Stimulated activated CD4-positive, alpha-beta T cell treated with anti-CD3 and anti-CD28 coated beads, TNF-alpha, amount 100 ng/mL, for 4 hours (primary cell): ENCODE data around the gene STX17.
A peak's percentile ranks its signal among the peaks of the same experiment; 100 is the strongest.
"Not testable (repeated sequence)": the region's sequence is repeated elsewhere in the genome, so short reads cannot be mapped to it uniquely, and the experiment has no call there.

Source experiments
- DNase-seq, 3 experiments: peaks; one replicate each; pipeline ENCODE4 v3.0.0-alpha.2; 2020; ENCODE audit warnings: low read depth in 3 of 3

Gene STX17

DNA sequence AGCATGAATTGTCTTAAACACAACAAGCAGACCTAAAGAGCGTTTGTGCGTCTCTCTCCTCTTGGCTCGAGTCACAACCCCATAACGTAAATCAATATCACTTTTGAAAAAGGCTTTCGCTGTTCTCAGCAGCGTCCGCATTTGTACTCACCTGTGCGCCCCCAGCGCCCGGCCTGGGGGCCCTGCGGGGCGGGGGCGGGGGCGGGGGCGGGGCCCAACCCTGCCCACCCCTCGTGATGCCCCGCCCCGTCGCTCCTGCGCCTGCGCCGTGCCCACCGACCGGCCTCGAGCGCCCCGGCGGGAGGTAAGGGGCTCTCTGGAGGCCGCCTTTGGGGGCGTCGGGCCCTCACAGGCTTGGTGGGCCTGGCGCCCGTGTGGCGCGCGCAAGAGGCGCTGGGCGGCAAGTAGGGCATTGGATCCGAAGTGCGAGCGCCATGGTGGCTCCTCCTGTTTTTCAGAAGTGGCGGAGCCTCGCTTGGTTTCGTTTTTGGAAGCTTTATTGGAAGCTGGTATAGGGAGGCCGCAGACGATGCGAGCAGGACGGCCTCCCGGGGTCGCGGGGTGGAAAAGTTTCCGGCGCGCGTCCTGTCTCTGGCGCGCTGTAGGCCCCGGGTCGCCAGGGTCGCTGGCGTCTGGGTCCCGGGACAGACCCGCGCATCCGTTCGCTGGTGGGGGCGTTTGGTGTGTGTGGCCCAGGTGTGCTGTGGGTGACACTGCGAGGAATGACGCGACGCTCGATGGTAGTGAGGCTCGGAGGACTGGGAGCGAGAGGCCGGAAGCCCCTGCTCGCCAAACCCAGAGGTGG lies at the start of gene STX17:
Gene STX17, plus strand, starts transcription at position 252 of the 805 bp plus-strand sequence. CDS start 8,586 bp downstream, outside the sequence.
- peak; percentile 70 to 81 (median 71) for DNase-seq

DNA sequence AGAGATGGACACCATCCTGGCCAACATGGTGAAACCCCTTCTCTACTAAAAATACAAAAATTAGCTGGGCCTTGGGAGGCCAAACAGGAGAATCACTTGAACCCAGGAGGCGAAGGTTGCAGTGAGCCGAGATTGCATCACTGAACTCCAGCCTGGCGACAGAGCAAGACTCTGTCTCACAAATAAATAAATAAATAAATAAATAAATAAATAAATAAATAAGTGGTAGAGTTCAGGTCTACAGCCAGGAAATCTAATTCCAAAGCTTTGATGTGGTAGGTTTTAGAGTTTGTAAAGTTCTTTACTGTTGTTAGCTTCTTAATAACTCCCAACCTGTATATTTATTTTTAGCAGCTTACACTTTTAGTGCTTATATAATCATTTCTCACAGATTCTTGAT lies 48.9 kb upstream of the STX17 start:
- not testable (repeated sequence) for DNase-seq

DNA sequence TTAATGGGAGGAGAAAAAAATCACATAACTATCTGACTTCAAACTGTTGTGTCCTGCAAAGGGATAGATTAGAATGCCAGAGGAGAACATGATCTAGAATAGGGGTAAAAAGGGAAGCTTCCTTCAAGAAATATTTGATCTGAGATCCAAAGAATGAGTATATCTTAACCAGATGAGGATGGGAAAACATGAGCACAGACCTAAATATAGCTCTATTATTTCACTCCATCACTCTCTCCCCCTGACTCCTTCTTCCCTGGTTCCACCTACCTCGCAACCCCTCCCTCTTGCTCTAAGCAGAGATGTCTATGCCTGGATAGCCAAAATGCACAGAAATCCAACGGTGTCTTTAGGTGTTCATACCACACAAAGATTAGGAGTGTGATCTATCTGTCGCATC lies 48.4 kb upstream of the STX17 start:
- DNase-seq = no peak

DNA sequence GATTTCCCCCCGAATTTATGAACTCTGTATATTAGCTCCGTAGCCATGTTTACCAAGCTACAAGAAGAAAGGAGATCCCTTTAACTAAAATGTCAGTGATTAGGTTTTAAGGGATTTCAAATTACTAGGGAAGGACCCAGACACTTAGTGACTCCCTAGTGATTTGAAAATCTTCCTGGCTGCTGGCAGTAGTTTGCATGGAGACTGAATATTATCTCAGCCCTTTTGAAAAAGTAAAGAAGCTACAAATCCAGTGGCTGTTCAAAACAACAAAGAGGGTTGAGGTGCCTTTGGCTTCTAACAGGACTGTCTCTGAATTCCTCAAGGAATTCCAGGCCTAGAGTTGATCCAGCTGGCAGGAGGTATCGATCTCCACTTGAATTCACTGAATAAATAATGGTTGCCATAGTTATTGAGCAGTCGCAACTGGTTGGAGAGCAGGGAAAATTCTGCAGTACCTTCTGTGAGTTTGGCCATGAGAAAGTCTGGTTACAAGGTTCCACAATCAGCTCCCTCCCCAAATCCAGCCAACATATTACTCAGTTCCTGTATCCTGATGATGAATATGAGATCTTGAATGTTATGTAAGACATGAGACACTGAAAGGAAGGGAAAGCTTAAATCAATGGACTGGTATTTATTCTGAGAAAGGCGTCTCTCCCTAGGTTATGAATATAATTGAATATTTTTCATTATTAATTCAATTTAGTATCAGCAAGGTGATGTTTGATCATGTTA lies 47.0 kb upstream of the STX17 start:
- DNase-seq = no peak

DNA sequence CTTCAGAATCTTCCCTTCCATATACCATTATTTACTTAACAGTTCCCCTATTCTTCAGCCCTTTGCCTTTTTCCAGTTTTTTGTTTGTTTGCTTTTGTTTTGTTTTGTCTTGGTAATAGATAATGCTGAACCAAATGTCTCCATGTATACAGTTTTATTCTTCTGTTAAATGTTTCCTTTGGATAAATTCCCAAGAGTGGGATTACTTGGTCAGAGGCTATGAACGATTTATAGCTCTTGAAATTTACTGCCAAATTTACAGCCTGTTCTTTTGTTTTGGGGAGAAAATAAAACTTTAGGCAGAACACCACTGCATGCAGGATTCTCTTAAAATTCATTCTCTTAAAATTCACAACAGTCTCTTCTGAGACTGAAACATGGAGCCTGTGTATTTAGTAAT lies 46.2 kb upstream of the STX17 start:
- DNase-seq = no peak

DNA sequence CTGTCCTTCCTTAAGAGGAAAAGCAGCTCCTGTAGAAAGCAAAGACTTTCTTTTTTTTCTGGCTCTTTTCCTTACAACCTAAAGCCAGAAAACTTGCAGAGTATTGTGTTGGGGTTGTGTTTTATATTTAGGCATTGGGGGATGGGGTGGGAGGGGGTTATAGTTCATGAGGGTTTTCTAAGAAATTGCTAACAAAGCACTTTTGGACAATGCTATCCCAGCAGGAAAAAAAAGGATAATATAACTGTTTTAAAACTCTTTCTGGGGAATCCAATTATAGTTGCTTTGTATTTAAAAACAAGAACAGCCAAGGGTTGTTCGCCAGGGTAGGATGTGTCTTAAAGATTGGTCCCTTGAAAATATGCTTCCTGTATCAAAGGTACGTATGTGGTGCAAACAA lies 42.5 kb upstream of the STX17 start:
- DNase-seq = no peak

DNA sequence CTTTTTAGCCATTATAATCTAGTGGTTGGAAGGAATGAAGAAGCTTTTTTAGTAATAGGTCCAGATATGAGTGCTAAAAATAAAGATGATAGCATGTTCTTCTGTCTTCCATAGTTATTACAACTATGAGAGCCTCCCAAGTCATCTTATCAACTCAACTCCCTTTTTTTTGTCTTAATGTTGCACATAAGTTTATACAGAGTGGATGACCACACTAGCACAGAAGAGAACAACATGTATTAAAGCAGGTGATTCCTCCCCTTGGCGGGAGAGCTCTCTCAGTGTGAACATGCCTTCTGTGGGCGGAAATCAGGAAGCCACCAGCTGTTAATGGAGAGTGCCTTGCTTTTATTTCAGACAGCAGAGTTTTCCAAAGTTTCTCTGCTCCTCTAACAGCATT lies 40.1 kb upstream of the STX17 start:
- DNase-seq = no peak

DNA sequence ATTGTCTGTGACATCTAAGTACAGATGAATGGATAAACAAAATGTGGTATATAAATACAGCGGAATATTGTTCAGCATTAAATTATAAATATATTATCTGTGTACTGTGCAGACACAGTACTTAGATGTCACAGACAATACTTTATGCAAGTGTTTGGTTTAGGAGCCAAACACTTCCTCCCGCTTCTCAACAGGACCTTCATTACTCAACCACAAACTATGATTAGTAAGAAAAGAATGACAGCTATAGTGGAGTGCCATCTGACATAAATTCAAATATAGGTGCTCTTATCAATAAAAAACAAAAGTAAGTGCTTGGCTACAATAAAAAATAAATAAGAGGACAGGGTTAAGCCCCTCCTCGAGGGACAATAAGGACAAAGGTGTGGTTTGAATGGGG lies 38.9 kb upstream of the STX17 start:
- DNase-seq = no peak

DNA sequence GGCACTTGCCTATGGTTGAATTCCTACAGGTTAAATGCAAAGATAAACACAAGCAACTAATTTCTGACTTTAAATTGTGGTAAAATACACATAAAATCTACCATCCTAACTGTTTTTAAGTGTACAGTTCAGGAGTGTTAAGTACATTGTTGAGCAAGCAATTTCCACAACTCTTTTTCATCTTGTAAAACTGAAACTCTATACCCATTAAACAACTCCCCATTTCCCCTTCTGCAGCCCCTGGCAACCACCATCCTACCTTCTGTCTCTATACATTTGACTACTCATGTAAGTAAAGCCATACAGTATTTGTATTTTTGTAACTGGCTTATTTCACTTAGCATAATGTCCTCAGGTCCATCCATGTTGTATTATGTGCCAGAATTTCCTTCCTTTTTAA lies 38.5 kb upstream of the STX17 start:
- no peak for DNase-seq

DNA sequence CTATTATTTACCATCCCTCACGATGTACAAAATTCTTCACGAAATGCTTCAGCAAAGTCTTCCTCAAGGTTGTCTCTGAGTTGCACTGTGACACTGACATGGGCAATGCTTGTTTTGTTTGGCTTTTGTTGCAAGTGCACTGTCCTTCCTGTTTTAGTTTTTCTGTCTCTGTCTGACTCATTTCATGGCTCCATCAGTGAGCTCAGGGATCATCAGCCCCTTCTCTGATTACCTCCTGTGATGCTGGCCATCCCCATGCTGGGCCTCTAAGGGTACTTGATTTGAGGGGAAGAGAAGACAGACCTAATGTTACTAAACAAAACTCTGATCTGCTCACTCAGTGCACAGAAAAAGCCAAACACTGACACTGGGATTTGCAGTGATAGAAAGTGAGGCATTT lies 37.6 kb upstream of the STX17 start:
- DNase-seq = no peak

DNA sequence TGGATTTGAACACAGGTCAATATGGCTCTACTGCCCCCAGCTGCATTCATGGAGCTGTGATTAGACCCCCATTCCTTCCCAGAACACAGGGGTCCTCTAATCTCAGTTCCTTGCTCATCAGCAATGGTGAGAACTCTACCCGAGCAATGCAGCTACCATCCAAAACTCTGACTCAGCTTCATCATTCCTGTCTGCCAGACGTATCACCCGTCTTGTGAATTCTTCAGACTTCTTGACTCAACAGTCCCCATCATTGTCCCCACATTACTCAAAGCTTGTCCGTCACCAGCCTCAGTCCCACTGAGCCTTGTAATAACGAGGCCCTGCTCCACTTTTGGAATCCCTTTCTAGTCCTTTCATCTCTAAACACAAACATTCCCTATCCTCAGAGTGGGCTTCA lies 36.3 kb upstream of the STX17 start:
- DNase-seq = no peak

DNA sequence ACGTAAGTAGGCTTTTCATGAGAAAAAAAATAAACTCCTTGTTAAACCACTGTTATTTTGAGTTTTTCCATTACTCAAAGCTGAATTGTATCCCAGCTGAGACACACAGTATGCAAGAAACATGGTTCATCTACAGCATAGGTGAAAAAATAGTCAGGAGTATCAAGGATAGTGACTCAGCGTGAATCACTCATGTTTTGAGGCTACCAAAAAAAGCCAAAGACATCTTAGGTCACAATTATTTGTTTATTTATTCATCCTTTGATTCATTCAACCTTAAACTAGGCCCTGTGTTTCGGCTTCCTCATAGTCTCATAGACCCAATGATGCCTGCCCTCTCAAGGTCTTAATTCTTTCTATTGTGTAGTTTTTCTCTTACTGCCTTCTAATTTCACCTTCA lies 32.9 kb upstream of the STX17 start:
- no peak for DNase-seq

DNA sequence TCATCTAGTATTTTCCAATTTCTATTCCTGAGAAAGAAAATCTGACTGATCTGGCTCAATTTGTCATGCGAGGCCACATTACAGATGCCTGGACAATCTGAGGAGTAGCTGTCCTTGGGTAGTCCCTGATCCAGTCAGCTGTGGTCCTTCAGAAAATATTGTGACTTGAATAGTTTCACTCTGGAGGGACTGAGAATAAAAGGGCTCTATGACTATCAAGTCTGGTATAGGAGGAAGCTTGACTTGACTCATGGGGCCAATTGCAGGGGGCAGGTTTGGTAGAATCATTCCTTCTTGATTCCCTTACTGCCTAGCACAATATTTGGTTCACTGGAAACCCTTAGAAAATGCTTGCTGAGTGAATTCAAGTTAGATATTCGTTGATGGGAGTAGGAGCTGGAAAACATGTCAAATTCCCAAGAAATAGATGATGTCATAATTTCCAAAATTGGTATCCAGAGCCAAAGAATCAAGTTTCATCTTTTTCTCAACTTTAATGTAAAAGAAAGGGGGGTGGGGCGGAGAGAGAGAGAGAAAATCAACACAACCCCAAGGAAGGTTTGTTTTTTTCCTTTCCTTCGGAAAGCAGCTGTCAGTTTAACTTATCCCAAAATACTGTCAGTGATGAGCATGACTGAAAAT lies 32.4 kb upstream of the STX17 start:
- DNase-seq = no peak

DNA sequence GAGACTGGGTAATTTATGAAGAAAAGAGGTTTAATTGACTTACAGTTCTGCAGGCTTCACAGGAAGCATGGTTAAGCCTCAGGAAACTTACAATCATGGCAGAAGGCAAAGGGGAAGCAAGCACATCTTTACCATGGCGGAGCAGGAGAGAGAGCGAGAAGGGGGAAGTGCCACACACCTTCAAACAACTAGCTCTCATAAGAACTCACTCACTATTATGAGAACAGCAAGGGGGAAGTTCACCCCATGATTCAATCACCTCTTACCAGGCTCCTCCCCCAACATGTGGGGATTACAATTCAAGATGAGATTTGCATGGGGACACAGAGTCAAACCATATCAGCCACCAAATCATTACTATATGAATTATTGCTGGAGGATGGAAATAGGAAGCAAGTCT lies 30.3 kb upstream of the STX17 start:
- DNase-seq = no peak

DNA sequence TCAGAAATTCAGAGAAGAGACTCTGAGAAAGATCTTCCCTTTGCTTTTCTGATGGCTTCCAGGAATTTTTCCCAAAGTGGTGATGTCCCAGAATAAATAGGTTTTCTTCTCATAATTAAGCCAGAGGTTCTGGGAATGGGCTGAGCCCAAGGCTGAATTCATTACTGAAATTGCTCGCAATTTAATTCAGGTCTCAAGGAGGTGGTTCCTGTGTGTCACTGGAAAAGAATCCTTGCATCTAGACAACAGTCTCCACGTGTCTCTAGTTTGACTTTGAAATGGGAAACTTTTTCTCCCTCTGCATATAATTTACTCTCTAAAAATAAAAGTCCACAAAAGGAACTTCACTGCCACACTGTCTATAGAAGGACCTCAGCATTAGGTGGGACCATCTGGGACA lies 27.8 kb upstream of the STX17 start:
- DNase-seq = no peak

DNA sequence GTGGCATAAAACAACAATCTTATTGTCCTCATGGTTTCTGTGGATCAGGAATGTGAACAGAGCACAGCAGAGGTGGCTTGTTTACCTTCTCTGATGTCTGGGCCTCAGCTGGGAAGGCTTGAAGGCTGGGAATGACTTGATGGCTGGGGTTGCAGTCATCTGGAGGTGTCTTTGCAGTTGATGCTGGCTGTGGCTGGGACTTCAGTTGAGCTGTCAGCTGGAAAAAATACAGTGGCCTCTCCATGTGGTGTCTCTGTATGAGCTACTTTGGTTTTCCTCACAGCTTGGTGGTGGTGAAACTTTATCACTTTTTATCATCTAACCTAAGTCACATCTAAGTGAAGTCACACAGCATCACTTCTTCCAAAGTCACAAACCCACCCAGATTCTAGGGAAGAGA lies 24.7 kb upstream of the STX17 start:
- DNase-seq = no peak

DNA sequence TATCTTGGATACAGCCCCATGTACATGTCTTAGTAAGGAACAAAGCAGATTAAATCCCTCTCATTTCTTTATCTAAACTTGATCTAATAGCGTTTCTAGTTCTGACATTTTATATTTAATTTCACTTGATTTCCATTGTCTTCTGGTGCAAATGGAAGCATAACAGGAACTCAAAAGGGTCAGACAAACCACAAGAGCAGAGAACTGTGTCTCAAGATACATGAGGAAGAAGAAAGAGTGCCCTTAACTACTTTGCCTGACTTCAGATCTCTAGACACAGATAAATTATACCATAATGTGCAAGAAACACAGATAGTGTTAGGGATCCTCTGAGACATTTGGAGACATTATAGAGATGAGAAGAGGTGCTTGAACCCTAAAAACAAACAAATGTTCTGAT lies 20.7 kb upstream of the STX17 start:
- DNase-seq = no peak

DNA sequence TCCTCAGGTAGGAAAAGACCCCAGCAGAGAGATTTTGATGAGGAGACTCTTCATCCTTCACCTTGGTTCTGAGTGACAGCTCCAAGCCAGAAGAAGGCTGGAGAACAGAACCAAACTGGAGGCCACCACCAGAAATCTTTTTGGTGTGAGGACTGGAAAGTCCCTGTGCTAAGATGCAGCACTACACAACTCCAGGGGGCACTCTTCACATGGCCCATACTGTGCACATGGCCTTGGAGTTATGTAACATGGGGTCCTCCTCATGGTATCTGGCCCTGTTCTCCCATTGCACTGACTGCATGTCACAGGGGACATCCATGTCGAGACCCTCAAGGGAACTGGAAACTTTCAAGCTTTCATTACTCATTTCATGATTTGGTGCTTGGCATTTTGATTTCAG lies 17.3 kb upstream of the STX17 start:
- no peak for DNase-seq

DNA sequence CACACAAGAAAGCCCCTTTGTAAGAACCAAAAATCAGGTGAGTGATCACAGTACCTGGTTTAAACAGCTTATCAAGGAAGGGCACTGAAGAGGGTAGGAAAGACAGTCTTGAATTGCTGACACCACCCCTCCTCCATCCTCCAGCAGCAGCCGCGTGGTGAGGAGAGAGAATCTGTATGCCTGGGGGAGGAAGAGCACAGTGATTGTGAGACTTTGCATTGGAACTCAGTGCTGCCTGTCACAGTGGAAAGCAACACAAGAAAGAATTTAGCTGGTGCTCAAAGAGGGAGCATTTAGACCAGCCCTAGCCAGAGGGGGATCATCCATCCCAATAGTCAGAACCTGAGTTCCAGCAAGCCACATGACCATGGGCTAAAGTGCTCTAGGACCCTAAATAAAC lies 11.6 kb upstream of the STX17 start:
- no peak for DNase-seq

DNA sequence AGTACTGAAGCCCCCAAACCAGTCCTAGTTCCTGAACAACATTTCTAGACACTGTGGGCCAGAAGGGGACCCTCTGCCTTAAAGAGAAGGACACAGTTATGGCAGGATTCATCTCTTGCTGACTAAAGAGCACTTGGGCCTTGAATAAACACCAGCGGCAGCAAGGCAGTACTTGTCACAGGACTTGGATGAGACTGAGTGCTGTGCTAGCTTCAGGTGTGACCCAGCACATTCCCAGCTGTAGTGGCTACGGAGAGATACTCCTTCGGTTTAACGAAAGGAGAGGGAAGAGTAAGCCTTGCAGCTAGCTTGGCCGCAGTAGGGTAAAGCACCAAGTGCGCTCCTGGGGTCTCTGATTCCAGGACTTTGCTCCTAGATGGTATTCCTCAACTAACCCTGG lies 10.9 kb upstream of the STX17 start:
- no peak for DNase-seq

DNA sequence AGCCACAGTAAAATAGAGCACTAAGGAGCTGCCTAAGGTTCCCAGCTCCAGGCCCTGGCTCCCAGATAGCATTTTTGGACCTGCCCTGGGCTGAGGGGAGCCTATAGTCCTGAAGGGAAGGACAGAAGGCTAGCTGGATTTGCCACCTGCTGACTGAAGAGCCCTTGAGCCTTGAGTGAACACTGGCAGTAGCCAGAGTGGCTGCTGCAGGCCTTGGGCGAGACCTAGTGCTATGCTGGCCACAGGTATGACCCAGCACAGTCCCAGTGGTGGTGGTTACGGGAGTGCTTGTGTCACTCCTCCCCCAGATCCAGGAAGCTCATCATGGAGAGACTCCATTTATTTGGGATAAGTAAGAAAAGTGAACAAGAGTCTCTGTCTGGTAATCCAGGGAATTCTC lies 10.3 kb upstream of the STX17 start:
- DNase-seq = no peak

DNA sequence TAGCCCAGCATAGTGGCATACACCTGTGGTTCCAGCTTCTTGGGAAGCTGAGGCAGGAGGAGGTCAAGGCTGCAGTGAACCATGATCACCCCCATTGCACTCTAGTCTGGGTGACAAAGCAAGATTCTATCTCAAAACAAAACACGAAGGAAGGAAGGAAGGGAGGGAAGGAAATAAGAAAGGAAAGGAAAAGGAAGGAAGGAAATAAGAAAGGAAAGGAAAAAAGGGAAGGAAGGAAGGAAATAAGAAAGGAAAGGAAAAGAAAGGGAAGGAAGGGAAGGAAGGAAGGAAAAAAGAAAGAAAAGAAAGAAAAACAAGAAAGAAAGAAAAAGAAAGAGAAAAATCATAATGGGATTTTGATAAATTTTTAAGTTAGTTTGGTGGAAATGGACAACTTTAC lies 3.1 kb upstream of the STX17 start:
- no peak for DNase-seq

DNA sequence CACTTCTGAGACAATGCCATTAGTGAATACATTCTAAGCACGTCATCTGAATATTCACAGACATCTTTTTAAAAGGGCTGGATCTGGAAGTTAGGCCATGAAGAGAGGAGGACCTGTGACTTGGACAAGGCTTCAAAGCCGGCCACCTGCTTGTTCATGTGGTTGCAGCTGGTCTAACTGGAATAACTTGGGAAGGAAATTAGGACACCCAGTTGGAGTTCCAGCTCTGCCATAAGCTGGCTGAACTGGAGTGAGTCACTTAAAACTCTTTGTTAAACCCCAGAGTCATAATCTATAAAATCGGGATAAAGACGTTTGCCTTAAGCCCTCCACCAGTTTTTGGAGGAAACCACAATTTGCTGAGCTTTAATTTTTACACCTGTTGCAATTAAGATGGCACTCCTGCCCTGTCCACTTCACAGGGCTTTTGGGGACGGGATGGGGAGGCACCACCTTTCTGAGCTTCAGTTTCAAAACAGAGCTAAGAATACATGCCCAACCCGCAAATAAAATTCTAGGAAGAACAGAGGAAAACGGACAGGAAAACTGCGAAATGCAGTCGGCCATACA lies 536 bp upstream of the STX17 start:
- DNase-seq = no peak
